OCI-LY1 (cell line): ENCODE data around the gene NAT14.

ENCODE experiments used
- CTCF ChIP-seq: fragments of 200-600 bp; sonication (generic), shearing (Covaris generic); IDR thresholded peaks from 2 replicates; pipeline ENCODE4 v1.5.1; 2017; ENCODE audit warnings: mild to moderate bottlenecking, antibody characterized with exemption, low read length, moderate library complexity, mixed read lengths
- EZH2 ChIP-seq: fragments of 200-600 bp; sonication (generic), shearing (Covaris generic); IDR thresholded peaks from 2 replicates; pipeline ENCODE4 v1.8.0; 2017; ENCODE audit warnings: borderline replicate concordance, mixed run types, mild to moderate bottlenecking, antibody characterized with exemption, low read length, moderate library complexity, mixed read lengths

DNA sequence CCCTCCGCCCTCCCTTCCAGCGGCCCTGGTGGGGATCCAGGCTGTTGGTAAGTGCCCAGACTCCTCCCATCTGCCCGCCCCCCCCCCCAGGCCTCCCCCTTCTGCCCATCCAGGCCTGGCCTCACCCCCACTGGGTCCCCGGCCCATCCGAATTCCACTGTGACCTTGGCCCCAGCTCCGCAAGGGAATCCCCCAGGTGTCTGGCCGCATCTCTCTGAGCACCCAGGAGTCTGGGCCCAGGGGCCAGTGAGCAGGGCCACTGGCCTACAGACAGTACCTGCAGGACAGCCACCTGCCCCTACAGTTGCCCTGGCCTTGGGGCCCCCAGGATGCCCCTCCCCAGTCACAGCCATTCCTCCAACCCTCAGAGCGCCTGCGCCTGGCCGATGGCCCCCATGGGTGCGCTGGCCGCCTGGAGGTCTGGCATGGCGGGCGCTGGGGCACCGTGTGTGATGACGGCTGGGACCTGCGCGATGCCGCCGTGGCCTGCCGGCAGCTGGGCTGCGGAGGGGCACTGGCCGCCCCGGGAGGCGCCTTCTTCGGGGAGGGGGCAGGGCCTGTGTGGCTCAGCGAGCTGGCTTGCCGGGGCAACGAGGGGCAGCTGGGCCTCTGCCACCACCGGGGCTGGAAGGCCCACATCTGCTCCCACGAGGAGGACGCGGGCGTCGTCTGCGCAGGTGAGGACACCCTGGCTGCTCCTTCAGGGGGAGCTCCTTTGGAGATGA lies 4.2 kb downstream of the NAT14 start:
- no peak for TF ChIP-seq CTCF
- TF ChIP-seq EZH2, result no peak
